Adipocyte (in vitro differentiated cells): ENCODE data around the gene CD8B.

Experiments used
- DNase-seq: peaks from one replicate; pipeline ENCODE4 v3.0.0-alpha.2; 2015; ENCODE audit warnings: low read depth
- H3K27me3 ChIP-seq: replicated peaks from 2 replicates; pipeline ENCODE4 v1.7.0; 2013; ENCODE audit warnings: mild to moderate bottlenecking, low read length, moderate library complexity; ENCODE audit not compliant: control insufficient read depth, insufficient read depth
- H3K36me3 ChIP-seq: 2 replicates; pipeline ENCODE4 v1.7.0; 2013; ENCODE audit warnings: low read length, mild to moderate bottlenecking, moderate library complexity; ENCODE audit not compliant: control insufficient read depth, insufficient read depth, severe bottlenecking
- H3K4me1 ChIP-seq: 2 replicates; pipeline ENCODE4 v1.7.0; 2013; ENCODE audit warnings: mild to moderate bottlenecking, low read length, moderate library complexity; ENCODE audit not compliant: control insufficient read depth, insufficient read depth
- H3K4me3 ChIP-seq: 2 replicates; pipeline ENCODE4 v1.7.0; 2013; ENCODE audit warnings: mild to moderate bottlenecking, low read length, moderate library complexity
- H3K9ac ChIP-seq: 2 replicates; pipeline ENCODE4 v1.7.0; 2013; ENCODE audit warnings: mild to moderate bottlenecking, low read length, moderate library complexity
- H3K9me3 ChIP-seq: 2 replicates; pipeline ENCODE4 v1.7.0; 2013; ENCODE audit warnings: mild to moderate bottlenecking, low read length, moderate library complexity; ENCODE audit not compliant: control insufficient read depth

CD8B gene

DNA sequence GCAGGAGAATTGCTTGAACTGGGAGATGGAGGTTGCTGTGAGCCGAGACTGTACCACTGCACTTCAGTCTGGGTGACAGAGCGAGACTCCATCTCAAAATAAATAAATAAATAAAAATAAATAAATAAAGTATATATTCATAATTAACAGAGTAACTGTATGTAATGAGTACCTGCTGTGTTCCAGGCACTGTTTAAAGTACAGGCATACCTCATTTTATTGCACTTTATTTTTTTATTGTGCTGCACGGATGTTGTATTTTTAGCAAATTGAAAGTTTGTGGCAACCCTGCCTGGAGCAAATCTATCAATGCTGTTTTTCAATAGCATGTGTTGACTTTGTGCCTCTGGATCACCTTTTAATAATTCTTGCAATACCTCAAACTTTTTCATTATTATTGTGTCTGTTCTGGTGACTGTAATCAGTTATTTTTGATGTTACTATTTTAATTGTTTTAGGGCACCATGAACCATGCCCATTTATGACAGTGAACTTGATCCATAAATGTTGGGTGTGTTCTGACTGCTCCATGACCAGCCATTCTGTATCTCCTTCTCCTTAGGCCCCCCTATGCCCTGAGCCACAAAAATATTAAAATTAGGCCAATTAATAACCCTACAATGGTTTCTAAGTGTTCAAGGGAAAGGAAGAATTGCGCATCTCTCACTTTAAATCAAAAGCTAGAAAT is 43.4 kb downstream of the CD8B start:
- Histone ChIP-seq H3K4me3 (no peak overlapping the region), H3K9ac (no peak overlapping the region), H3K4me1 (no peaks in the 10 kb centered on the region), H3K9me3 (peaks cover 24% of the 10 kb centered on the region), H3K36me3 (no peaks in the 10 kb centered on the region), H3K27me3 (no peaks in the 10 kb centered on the region)
- DNase-seq: no peak

DNA sequence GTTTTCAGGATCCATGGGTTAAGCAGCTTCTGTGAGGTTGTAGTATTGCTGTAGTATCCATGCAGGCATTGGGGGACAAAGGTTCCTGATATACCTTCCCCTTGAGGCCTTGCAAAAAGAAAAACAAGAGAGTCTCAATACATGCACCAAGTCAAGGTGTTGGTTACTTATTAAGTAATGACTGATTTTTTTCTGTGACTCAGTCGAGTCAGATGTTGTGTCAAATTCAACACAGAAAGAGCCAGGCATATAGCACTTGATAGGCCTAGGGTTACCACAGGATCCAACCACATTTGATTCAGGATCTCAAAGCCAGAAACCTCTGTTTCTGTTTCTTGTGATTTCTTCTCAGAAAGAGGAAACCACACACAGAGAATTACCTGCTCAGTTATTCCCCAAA is 46.1 kb downstream of the CD8B start:
- DNase-seq: no peak
- Histone ChIP-seq H3K9ac (no peak overlapping the region), H3K36me3 (no peaks in the 10 kb centered on the region)

DNA sequence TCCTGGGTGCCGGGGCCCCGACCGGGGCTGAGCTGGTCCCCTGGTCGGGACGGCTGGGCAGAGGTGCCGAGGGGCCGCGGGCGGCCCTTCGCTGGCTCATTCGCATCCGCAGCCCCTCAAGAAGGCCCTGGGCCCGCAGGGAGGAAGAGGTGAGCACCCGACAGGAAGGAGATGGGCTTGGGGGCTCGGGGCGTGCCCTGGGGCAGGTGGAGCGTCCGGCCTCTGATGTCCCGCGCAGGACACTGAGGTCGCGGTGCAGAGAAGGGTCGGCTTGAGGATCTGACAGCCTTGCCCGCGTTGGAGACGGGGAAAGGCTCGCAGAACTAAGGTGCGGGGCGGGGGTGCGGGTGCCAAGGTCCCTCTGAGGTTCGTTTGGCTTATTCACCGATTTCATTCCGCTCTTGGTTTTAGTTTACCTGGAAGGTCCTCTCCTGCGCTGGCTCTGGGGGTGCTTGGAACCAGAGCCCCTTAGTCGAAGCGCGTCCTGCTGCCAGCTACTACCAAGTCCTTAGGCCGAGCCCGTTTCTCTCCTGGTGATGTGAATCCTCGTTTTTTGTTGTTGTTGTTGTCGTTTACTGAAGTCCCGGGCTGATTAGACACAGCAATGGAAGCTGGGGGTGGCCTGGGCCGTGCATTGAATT is 52.1 kb downstream of the CD8B start:
- H3K4me3 ChIP-seq: no peak overlapping the region
- peaks cover 6% of the 10 kb centered on the region for H3K9me3 ChIP-seq
- H3K4me1 ChIP-seq: peaks cover 9% of the 10 kb centered on the region
- no peaks in the 10 kb centered on the region for H3K36me3 ChIP-seq
- DNase-seq: no peak
- no peak overlapping the region for H3K9ac ChIP-seq
- H3K27me3 ChIP-seq: peaks cover 14% of the 10 kb centered on the region

More for the DNA sequence above, 46.1 kb downstream of the CD8B start:
- Histone ChIP-seq H3K4me3 (no peak overlapping the region), H3K4me1 (no peaks in the 10 kb centered on the region), H3K27me3 (no peaks in the 10 kb centered on the region), H3K9me3 (peaks cover 12% of the 10 kb centered on the region)

DNA sequence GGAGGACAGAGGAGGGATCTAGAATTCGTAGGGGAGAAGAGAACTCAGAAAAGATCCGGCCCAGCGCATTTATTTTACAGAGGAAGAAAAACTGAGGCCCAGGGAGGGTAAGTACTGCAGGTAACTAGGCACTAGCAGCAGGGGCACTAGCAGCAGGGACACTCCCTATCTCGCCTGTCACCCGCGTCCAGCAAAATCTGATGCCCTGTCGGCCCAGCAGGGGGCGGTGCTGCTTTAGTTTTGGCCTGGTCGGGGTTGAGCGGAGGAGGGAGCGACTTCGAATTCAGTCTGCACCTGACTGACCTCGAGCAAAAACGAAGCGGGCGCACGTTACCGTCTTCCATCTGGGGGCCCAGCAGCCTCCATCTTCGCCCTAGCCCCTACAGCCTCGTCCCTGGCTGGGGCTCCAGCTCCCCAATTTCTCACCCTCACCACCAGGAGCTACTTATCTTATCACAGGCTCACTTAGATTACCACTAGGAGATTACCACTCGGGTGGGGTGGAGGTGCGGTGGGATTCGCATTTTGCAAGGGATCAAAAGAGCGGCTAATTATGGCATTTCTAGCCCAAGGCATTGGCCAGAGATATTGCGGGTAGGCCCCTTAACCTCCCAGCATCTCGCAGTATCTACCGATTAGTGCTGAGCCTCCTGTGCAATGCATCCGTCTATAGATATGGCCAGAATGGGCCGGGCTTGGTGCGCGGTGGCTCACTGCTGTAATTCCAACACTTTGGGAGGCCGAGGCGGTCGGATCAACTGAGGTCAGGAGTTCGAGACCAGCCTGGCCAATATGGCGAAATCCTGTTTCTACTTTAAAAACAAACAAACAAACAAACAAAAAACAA is 53.1 kb downstream of the CD8B start:
- peak; percentile 85 for DNase-seq
- Histone ChIP-seq H3K4me3 (peak overlapping the region; percentile 79), H3K27me3 (peaks cover 14% of the 10 kb centered on the region), H3K36me3 (no peaks in the 10 kb centered on the region), H3K9me3 (peaks cover 6% of the 10 kb centered on the region), H3K4me1 (peaks cover 9% of the 10 kb centered on the region), H3K9ac (peak overlapping the region; percentile 34)

DNA sequence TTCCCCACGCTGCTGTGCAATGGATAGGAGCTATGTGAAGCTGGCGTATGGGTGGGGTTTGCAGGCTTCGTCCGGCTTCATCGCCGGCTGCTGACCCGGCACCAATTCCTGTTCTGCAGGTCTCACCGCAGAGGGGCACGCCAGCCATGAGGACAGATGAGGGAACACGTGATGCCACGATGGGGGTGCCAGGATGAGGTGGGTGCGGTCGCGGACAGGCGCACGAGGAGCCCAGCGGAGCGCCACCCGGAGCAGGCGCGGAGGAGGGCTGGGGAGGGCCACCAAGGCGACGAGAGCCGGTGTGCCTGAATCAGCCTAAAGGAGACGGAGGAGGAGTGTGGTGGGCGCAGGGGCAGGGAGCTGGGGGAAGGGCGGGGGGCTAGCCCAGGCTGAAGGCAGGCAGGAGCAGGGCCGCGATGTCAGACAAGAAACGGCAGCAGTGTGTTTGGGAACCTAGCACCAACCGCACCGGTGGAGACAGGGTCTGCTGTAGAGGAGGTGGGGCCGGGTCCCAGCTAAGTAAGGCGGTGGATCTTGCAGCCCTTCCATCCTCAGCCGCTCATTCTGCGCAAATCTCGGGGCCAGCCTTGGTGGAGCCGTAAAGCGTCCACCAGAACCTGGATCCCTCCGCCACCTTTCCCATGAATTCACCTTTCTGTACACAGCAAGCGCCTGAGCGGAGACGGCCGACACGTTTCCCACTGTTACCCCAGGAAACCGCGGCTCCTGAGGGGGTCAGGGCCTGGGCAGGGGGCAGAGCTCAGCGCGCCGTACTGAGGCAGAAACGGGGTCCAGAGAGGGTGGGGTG is 54.0 kb downstream of the CD8B start:
- Histone ChIP-seq H3K4me3 (peak overlapping the region; percentile 79), H3K4me1 (peaks cover 9% of the 10 kb centered on the region), H3K9me3 (no peaks in the 10 kb centered on the region), H3K27me3 (peaks cover 14% of the 10 kb centered on the region), H3K36me3 (no peaks in the 10 kb centered on the region), H3K9ac (peak overlapping the region; percentile 34)
- DNase-seq: peak; percentile 36

DNA sequence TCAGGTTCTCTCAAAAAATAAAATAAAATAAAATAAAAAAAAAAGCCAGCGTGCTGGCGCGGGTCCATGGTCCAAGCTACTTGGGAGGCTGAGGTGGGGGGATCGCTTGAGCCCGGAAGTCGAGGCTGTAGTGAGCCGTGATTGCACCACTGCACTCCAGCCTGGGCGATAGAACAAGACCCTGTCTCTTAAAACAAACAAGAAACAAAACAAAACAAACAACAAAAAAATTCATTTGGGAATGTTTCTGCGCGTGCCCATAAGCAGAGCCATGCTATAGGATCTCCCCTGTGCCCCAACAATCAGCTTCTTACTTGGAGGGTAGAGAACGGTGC is 54.6 kb downstream of the CD8B start:
- Histone ChIP-seq H3K27me3 (peaks cover 14% of the 10 kb centered on the region), H3K4me3 (peak overlapping the region; percentile 79), H3K4me1 (peaks cover 9% of the 10 kb centered on the region), H3K9ac (no peak overlapping the region), H3K36me3 (no peaks in the 10 kb centered on the region), H3K9me3 (no peaks in the 10 kb centered on the region)
- DNase-seq: no peak

DNA sequence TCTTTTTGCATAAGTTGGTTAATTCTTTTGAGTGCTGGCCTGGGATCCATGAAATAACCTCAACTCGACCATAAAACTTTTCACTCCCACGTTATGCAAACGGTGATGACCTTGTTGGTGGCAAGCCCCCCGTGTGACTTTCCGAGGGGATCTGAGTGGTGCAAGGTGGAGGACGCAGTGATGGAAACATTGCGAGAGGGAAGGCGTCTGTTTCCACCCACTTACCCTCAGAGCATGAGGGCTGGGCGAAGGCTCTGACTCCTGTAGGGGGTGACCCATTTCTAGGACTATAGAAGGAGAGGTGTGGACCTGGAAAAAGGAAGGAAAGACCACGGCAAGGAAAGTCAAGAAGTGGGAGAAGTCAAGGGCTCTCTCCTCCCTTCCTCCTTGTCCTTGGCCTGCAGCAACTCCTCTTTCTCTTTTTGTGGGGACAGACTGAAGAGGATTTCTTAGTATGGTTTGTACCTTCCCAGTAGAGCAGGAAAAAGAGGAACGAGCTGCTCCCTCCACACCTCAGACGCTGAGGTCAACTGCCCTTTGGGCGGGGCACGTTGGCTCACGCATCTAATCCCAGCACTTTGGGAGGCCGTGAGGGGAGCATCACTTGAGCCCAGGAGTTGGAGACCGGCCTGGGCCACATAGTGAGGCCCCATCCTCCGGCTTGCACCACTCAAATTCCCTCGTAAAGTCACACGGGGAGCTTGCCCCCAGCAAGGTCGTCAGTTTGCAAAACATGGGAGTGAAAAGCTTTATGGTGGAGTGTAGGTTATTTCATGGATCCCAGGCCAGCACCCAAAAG is 55.4 kb downstream of the CD8B start:
- no peak for DNase-seq
- H3K9me3 ChIP-seq: no peaks in the 10 kb centered on the region
- no peaks in the 10 kb centered on the region for H3K36me3 ChIP-seq
- H3K9ac ChIP-seq: no peak overlapping the region
- H3K27me3 ChIP-seq: peaks cover 14% of the 10 kb centered on the region
- H3K4me3 ChIP-seq: no peak overlapping the region
- H3K4me1 ChIP-seq: peaks cover 9% of the 10 kb centered on the region

DNA sequence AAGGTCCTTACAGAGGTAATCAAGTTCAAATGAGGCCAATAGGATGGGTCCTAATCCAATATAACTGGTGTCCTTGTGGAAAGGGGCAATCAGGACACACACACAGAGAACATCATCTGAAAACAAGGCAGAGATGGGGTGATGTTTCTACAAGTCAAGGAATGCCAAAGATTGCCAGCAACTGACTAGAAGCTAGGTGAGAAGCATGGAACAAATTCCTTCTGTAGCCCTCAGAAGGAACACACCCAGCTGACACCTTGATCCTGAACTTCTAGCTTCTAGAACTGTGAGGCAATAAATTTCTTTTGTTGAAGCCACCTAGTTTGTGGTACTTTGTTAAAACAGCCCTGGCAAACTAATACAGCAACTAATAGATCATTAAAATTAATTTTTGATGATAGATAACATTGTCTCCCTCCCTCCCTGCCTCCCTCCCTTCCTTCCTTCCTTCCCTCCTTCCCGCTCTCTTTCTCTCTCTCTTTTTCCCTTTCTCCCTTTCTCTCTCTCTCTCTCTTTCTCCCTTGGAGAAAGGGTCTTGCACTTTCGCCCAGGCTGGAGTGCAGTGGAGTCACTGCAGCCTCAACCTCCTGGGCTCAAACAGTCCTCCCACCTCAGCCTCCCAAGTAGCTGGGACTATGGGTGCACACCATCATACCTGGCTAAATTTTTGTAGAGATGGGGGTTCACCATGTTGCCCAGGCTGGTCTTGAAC is 60.7 kb downstream of the CD8B start:
- no peaks in the 10 kb centered on the region for H3K4me1 ChIP-seq
- H3K9ac ChIP-seq: no peak overlapping the region
- no peak overlapping the region for H3K4me3 ChIP-seq
- no peaks in the 10 kb centered on the region for H3K36me3 ChIP-seq
- peaks cover under 1% of the 10 kb centered on the region for H3K27me3 ChIP-seq
- peaks cover 19% of the 10 kb centered on the region for H3K9me3 ChIP-seq
- no peak for DNase-seq

DNA sequence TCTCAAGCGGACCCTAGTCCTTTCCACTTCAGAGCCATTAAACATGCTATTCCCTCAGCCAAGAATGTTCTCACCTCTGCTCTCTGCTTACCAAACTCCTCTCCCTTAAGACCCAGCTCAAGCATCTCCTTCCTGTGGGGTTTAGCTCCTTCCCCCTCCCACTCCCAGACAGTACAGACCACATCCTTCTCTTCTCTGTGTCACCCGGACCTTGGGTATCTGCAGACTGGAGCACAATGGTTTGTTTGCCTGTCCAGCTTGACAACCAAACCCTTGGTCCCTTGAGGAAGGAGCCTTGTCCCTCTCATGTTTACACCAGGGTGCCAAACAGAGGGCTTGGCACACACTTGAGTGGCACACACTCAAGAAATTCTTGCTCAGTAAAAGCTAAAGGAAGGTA is 66.8 kb downstream of the CD8B start:
- Histone ChIP-seq H3K9me3 (peaks cover 33% of the 10 kb centered on the region), H3K27me3 (peaks cover 48% of the 10 kb centered on the region), H3K9ac (no peak overlapping the region), H3K36me3 (no peaks in the 10 kb centered on the region), H3K4me3 (no peak overlapping the region), H3K4me1 (peaks cover 6% of the 10 kb centered on the region)
- no peak for DNase-seq

DNA sequence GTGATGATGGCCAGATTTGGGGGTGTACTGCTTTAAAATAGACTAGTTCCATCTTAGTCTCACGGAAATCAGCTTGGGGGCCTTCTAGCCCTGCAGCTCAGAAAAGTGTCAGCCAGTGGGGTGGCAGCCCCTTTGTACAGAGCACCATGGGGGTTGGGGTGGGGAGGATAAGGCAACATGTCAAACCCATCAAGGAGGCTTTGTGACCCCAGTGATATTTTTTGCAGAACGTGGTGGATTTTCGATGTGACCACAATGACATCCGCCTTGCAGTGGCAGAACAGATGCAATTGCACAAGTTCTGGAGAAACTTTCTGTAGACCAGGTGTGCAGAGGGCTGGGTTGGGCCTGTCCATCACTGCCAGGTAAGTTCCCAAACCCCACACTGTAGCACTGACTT is 67.9 kb downstream of the CD8B start:
- no peak for DNase-seq
- peaks cover 54% of the 10 kb centered on the region for H3K27me3 ChIP-seq
- H3K4me1 ChIP-seq: peaks cover 6% of the 10 kb centered on the region
- no peaks in the 10 kb centered on the region for H3K36me3 ChIP-seq
- H3K9me3 ChIP-seq: peaks cover 33% of the 10 kb centered on the region
- no peak overlapping the region for H3K9ac ChIP-seq
- H3K4me3 ChIP-seq: no peak overlapping the region
